Endothelial cell of umbilical vein (primary cell): Measurements from ENCODE around the gene CRACR2A.

Source experiments
- EZH2 ChIP-seq: IDR thresholded peaks from 2 replicates; pipeline ENCODE4 v1.6.1; 2012; ENCODE audit warnings: borderline replicate concordance, low read depth, mild to moderate bottlenecking, moderate library complexity, low read length, inconsistent platforms; ENCODE audit not compliant: severe bottlenecking
- GATA2 ChIP-seq: IDR thresholded peaks from 2 replicates; pipeline ENCODE4 v1.7.0; 2011; ENCODE audit warnings: low read depth, mild to moderate bottlenecking, moderate library complexity, mixed read lengths, low read length; ENCODE audit not compliant: insufficient read length, insufficient read depth
- JUN ChIP-seq: IDR thresholded peaks from 2 replicates; pipeline ENCODE4 v1.6.1; 2011; ENCODE audit warnings: borderline replicate concordance, low read depth; ENCODE audit not compliant: insufficient read length, insufficient read depth
- MYC ChIP-seq: IDR thresholded peaks from one replicate; pipeline ENCODE4 v1.6.1; 2011; ENCODE audit warnings: mild to moderate bottlenecking, low read depth, low read length
- POLR2A ChIP-seq: IDR thresholded peaks from 2 replicates; pipeline ENCODE4 v1.6.1; 2012; ENCODE audit warnings: low read depth, mild to moderate bottlenecking, control low read depth, low read length
- POLR2AphosphoS5 ChIP-seq: IDR thresholded peaks from 2 replicates; pipeline ENCODE4 v1.6.1; 2012; ENCODE audit warnings: low read depth, mild to moderate bottlenecking, control low read depth, low read length, moderate library complexity; ENCODE audit not compliant: insufficient read depth
- TF ChIP-seq, protein P1 (sequence below), 2 donors: IDR thresholded peaks; 1 replicate in 1 of 2; 2 replicates in 1 of 2; pipeline ENCODE4 v1.5.1; 2011; ENCODE audit warnings: low read length in 2 of 2, mild to moderate bottlenecking in 2 of 2, moderate library complexity in 2 of 2, control low read depth in 1 of 2, inconsistent platforms in 1 of 2, low read depth in 1 of 2; ENCODE audit not compliant: insufficient read depth in 1 of 2; ENCODE audit errors: extremely low read depth in 1 of 2
- TF ChIP-seq, protein P2 (sequence below): IDR thresholded peaks from 2 replicates; pipeline ENCODE4 v1.6.1; 2011; ENCODE audit not compliant: insufficient read depth, insufficient read length

DNA sequence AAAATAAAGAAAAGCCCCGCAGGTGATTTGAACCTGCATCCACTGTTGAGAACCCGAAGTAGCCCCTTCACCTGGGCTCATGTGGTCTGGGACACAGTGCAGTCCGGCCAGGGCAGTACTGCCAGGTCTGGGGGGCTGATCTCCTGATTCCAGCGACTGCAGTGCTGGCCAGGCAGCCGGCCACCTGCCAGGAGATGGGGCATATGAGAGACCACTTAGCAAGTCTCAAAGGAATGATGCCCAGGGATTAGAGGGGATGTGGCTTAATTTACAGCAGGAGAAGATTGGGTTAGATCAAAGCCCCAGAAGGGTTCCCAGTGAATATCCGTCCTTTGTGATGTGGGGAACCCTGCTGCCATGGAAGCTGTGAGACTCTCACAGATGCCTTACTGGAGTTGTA lies 148.6 kb downstream of the CRACR2A start:
- no peak for TF ChIP-seq JUN
- TF ChIP-seq, protein P1, sequence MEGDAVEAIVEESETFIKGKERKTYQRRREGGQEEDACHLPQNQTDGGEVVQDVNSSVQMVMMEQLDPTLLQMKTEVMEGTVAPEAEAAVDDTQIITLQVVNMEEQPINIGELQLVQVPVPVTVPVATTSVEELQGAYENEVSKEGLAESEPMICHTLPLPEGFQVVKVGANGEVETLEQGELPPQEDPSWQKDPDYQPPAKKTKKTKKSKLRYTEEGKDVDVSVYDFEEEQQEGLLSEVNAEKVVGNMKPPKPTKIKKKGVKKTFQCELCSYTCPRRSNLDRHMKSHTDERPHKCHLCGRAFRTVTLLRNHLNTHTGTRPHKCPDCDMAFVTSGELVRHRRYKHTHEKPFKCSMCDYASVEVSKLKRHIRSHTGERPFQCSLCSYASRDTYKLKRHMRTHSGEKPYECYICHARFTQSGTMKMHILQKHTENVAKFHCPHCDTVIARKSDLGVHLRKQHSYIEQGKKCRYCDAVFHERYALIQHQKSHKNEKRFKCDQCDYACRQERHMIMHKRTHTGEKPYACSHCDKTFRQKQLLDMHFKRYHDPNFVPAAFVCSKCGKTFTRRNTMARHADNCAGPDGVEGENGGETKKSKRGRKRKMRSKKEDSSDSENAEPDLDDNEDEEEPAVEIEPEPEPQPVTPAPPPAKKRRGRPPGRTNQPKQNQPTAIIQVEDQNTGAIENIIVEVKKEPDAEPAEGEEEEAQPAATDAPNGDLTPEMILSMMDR (IDR thresholded peaks at IDR 0.05; ENCODE audit: extremely low read depth in 1 of 2, insufficient read depth in 1 of 2, low read depth in 1 of 2, low read length in 2 of 2): no peak
- no peak for TF ChIP-seq POLR2A
- TF ChIP-seq GATA2: no peak
- TF ChIP-seq POLR2AphosphoS5: no peak
- TF ChIP-seq MYC: no peak
- no peak for TF ChIP-seq EZH2
- TF ChIP-seq, protein P2, sequence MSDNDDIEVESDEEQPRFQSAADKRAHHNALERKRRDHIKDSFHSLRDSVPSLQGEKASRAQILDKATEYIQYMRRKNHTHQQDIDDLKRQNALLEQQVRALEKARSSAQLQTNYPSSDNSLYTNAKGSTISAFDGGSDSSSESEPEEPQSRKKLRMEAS: no peak
